ENCODE measurements around the gene RAI2.

The RAI2 gene

DNA sequence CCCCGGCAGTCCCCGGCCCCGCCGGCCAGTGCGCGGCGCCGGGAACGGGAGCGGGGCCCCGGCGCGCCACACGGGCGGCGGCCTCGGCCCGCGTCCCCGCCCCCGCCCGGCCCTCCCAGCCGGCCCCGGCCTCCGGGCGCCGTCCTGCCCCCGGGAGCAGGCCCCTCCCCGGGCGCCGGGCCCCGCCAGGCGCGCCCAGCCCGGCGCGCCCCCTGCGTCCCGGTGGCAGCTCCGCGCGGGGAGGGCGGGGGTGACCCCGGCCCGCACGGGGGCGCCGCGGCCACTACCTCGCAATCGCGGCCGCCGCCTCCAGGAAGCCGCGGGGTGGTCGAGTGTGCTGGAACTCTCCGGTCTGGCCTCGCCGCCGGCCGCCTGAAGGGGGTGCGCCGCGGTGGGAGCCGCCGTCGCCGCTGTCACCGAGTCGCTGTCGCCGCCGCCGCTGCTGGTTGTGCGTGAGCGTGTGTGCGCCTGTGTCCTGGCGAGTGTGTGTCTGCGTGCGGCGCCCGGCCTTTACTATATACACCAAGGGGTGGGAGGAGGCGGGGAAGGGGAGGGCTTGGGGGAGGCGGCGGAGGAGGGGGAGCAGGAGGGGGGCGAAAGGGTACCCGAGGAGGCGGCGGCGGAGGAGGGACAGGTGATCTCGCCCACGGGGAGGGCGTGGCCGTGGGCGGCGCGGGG, at the start of gene RAI2:
Gene RAI2 (minus strand): TSS at position 488 of the 678 bp plus-strand sequence. CDS start 59,288 bp downstream, outside the sequence.
- no peak for DNase-seq

DNA sequence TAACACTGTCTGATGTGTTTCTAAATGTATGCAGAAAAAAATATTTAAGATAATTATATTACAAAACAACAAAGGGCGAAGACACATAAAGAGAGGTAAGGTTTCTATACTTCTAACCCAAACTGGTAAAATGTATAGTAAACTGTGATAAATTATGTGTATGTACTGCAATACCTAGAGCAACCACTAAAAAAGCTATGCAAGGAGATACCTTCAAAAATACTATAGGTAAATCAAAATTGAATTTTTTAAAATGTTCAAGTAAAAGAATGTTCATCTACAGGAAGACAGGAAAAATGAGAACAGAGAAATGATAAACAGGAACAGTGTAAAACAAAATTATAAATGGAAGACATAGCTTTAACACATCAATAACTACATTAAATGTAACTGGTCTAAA, 27.3 kb upstream of the RAI2 start:
- no peak for DNase-seq

DNA sequence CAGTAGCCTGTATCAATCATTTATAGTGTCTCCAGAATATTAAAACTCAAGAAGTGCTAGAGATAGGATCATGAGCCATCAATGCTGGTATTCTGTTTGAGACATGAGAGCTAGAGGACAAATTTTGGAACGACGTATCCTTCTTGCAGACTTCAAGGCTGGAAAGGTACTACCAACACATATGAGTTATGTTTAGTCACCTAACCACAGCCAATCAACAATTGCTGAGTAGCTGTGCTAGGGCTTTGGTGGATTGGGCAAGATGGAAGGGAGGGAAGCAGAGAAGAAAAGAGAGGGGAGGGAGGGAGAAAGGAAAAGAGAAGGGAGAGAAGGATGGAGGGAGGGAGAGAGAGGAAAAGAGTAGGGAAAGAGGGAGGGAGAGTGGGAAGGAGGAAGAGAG, 21.6 kb upstream of the RAI2 start:
- DNase-seq, result no peak

DNA sequence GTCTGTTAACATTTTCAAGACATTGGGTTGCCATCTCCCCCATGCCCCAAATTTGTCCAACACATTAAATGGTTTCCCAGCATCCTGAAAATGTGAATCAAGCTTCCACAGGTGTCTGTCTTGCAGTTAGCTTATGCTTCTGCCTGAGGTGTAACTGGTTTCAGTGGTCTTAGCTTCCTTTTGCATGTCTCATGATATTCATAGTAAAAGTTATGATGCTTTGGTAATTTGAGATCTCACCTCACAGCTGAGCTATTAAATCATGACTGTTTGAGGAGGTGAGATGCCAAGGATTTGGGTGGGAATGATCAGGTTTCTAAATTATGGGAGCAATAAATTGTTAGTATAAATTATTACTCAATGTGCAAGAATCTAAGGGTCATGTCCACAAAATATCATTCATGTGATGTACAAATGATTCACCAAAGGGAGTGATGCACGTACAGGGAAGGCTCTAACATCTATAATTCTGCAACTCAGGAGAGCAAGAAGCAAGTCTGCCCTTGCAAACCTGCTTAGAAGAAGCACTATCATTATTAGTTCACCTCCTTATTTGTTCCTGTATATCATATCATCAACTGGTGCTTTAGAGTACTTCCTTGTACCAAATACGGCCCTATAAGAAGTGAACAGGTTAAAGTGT, 17.1 kb upstream of the RAI2 start:
- no peak for DNase-seq

DNA sequence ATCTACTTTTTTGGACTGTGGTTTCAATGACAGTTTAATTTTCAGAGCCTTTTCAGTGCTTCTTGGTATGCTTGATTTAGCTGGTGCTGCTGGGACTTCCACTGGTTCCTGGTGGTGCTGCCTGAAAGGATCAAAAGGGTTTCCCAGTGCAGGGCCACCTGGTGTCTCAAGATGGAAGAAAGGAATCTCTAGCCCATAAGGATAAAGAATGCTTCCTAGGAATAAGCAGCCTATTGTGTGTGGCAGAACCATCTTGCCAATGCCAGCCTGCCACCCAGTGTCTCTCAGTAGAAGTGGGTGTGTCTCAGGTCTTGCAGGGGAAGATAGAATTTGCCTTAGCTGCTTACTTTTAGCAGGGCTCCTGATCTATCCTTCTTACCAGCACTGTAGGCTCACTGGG, 15.0 kb upstream of the RAI2 start:
- no peak for DNase-seq

DNA sequence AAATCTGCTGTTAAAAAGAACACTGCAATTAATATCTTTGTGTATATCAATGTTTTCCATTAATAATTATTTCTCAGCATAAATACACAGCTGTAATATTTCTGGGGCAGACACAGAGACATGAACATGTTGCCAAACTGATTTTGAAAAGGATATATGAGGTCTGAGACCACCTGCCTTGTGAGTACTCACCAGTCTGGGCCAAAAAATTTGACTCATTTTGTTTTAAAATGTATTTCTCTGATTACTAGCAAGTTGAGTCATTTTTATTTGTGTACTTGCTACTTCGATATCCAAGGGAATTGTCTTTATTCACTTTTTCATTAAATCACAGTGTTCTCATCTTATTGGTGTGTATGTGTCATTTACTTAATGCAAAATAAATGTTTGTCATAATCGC, 8.5 kb upstream of the RAI2 start:
- no peak for DNase-seq

DNA sequence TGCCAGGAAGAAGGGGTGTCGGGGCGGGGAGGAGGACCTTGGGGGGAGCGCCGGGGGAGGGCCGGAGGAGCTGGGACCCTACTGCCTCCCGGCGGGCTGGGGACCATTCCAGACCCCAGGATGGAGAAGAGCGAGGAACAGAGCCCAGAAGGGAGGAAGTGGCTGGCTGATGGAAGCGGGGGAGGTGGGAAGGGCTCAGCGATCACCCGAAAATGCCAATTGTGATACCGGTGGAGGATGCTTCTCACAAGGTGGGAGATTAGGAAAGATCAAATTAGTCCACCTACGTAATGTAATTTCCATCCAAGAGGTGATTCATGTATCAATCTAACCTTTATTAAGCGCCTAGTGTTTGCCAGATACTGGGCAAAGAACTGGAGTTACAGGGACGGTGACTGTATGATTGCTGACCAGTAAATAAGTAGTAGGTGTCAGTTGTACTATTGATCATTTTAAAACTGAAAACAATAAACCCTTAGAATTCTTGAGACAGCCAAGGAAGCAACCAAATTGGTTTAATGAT, 452 bp upstream of the RAI2 start:
- no peak for DNase-seq

DNA sequence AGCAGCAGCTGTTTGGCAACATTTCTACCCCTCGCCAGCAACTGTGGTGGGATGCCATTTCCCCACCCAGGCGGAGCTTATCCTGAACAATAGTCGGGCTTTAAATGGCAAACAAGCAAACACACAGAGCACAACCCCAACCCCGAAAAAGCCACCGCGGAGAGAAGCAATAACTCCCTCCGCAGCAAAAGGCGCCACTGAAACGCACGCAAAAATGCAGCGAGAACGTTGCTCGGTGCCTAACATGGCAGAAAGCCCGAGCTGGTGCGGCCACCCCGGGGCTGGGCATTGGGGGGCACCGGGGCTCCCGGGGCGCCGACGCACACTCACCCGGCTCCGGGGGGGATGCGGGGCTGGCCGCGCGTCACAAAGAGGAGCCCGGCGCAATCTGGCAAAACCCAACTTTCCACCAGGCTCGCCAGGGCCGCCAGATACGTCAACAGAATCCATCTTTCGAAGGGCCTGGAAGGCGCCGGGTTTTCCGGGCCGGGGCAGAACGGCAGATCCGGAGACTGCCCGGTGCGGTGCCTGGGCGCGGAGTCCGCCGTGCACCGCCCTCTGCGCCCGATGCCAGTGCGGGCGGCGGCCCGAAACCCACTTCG, 818 bp downstream of the RAI2 start:
- DNase-seq, result no peak

DNA sequence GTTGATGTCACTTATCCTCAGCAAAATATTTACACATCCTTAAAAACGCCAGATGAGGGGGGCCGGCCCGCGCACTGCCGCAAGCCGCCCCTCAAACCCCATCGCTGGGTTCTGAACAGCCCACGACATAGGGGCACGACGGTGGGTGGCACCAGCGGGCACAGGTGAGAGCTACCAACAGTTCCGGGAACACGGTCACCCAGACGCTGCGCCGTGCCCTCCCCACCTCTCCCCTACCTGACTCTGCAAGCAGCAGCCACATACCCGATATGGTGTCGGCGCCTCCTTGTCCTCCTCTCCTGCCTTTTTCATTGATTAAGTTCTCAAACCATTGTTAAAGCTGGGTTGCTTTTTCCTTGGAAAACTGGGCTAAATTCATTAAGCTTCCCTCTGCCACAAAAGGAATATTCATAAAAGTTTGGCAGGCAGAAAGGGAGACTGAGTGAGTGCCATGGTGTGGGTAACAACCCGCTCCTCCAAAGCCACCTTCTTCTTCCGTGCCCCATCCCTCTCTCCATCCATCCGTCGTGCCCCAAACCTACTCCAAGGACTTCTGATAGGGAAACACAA, 1.4 kb downstream of the RAI2 start:
- DNase-seq, result no peak

DNA sequence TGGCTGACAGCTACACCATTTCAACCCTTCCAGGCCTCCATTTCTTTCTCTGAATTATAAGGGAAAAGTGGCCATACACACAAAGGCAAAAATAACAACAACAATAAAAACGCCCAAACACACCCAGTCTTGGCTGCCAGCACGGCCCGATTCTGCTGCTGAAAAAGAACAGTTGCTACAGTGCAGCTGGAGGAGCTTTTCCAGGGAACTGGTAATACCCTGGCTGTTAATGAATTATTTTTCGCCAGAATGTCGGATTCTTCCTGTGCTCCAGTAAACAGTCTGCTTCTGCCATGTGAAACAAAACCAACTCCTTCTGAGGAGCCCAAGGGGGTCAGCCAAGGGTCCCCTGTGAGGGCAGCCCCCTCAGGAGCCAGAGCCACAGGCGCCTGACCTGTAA, 6.6 kb downstream of the RAI2 start:
- DNase-seq, result no peak

DNA sequence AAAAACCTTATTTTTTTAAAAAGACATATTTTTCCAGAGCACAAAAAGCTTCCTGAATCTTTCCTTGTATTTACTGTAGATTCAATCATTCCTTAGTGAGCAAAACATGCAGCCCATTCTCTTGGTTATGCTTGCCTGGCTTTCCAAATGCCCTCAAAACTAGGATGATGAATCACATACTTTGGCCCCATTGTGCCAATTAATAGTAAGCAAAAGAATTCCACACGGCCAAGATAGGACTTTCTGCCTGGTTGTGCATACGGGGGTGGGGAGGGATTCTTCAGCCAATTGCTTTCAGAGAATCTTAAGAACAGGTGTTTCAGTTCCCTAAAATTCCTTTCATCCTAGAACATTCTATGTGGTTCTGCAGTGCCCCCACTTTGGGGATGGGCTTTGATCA, 7.0 kb downstream of the RAI2 start:
- DNase-seq, result no peak

DNA sequence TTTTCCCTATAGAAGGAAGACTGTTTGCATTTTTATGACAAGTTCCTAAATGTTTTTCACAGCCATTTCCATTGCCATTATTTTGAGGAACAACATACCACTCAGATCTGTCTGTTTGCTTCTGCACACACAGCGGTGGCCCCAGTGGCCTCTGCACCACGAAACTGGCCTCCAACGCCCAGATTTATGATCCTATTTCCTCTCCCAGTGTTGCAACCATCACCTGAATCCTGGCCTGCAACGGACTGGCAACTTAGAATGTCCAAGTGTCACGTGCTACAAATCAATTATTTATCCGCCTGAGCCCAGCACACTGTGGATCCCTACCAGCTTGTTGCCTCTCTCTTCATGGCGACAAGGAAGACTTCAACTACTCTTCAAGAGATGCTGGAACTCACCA, 9.2 kb downstream of the RAI2 start:
- no peak for DNase-seq

DNA sequence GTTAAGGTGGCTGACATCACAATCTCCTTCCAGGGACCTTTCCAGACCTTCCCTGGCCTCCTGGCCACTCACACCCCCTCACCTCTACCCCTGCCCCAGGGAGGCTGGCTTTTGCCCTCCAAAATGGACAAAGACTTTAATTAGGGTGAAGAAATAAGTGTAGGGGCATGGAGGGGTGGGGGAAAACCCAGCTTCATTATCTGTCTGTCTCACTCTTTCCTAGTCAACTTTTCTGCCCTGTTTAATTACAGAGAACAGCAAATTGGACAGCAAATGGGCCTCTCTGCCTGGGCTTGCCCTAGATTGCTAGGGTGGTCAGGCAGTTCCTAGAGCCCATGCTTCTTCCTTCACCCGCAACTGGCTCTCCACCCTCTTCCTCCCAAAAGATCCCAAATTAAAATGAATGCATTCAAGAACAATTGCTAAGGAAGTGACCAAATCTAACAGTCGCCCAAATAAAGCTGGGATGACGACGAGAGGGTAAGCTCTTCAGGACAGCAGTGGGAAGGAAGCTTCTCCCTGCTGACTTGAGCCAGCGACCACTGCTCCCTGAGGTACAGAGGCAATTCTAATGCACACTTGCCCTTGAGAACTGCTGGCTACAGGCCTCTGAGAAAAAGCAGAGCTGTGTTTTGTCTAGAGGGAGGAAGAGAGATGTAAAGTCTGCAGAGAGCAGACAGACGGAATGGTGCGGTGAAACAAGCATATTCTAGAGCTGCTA, 12.4 kb downstream of the RAI2 start:
- DNase-seq, result no peak

DNA sequence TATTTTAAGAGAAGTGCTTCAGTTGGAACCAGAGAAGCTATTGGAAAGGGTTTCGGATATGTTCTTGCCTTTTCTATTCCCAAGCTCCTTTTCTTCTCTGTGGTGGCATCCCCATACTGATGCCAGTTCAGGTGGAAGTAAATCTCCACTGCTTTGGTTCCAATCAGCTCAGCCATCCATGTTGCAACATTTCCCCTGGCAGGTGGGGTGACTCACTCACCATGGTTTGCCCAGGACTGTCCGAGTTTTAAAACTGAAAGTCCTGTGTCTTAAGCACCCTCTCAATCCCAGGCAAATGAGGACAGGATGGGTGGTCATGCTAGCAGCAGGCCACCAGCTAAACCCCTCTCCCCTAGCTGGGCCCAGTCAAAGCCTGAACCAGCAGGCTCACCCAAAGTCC, 15.1 kb downstream of the RAI2 start:
- no peak for DNase-seq

DNA sequence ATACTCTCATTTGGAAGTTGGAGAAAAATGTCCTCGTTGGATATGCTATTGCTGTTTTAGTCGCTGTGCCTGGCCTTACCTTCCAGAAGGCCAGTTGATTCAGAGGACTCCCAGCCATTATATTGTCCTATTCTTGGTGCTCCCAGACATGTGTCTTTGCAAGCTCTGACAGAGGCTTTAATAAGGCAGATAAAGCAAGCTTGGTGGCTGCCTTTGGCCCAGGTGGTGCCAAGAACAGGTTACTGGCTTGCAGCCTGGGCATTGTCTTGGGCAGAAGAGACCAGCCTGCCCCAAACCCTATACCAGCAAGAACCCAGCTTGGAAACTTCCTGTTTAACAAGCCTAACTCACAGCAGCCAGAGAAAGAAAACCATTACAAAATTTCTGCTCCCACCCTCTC, 16.9 kb downstream of the RAI2 start:
- no peak for DNase-seq

DNA sequence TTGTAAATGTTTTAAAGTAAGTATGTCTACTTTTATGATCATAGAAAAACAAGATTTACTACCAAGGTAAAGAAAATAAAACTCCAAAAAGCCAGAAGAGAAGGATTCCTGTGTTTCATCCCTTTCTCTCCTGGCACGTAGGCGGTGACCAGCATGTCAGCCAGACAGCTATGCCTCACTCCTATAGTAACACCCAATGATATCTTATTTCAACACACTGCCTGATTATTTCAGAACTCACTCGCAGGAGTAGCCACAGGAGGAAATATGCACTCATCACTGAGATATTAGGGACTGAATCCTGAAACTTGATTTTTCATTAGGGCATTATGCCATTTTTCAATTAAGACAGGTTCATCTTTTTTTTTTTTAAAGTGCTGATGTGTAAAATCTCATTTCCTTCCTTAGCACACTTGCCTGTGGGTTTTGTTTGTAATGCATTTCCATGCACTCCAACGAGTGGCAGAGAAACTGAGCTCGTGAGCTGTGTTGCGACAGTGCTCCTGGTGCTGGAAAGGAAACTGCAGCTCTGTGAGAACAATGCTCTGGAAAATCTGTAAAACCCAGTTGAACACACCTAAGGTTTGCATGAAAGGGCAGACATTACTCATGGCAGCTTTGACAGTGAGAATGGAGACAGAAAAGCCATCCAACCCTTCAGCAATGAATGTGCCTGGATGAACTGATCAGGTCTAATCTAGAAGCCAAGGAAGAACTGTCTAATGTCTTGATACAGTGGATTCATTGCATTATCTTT, 18.2 kb downstream of the RAI2 start:
- DNase-seq, result no peak

DNA sequence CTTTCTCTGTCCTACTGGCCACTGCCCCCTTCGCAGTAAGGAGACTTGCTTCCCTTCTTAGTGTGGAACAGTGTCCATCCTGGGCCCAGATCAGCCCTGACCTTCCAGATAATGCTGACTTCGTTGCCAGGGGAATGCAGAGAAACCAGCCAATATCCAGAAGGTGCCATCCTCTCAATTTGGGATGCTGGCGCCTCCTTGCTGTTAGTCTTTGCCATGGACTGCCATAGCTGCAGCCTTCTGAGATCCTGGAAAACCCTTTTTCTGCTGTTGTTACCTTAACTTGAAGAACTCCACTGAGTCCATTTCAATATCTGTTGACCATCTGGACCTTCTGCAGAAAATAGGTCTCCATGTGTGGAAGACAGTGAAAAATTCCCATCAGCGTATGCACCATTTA, 21.8 kb downstream of the RAI2 start:
- no peak for DNase-seq

DNA sequence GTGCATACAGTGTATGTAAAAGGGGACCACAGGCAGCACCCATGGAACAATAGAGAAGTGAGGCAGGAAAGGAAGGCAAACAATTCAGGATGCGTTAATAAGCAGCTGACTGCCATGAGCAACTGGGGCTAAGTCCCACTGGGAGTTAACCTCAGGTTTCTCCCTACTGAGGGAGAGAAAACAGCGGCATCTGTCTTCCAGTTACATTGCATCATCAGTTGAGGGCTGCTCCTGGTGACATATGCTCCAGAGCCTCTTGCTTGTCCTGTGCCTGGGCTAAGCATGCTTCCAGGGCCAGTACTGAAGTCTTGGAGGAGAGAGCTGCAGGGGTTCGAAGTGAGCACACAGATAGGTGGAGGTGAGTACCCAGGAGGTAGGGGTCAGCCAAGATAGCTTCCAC, 24.3 kb downstream of the RAI2 start:
- no peak for DNase-seq

DNA sequence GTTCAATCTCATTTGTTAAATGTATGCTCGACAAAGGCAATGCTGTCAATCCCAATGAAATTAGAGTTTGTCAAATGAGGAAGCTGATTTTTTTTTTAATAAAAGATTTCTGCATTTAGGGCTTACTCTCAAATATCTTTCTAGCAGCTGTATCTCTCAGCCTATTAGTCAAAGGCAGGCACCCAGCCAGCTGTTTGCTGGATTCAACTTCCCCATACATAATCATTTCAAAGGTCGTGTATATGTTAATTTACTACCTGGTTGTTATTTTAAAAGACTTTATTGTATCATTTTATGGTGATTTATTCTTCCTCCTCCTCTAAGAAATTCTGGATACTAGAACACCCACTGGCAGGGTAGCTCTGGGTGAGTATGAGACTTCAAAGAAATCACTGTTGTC, 27.1 kb downstream of the RAI2 start:
- no peak for DNase-seq

DNA sequence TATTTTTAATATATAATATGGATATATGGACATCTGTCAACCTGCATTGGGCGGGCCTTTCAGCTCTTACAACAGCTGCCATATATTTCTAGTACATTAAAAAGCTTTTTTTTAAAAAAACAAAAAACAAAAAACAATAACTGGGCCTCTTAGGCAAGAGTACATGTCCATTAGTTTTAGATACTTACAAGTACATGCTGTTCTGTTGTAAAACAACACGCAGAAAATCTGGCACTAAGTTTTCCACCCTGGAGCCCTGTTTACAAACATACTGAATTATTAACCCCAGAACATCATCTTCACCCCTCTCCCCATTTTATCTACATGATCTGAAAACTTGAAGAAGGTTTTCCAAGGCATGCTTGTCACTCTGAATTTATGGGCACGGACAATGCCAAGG, 29.8 kb downstream of the RAI2 start:
- no peak for DNase-seq

DNA sequence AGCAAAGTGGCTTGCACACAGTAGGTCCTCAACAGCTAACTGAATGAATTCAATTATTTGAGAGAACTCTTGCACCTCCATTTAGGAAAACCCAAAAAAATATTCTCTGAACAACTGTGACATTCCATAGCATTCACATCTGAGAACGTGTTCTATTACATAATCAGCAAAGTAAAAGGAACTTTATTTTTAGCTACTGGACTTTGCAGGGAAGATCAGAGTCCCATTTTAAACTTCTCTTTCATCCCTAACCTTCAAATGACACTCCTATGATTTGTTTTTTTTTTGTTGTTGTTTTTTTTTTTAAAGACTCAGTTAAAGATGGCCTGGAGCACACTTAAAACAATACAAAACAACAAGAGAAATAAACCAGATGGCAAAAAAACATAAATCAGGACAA, 30.9 kb downstream of the RAI2 start:
- no peak for DNase-seq

DNA sequence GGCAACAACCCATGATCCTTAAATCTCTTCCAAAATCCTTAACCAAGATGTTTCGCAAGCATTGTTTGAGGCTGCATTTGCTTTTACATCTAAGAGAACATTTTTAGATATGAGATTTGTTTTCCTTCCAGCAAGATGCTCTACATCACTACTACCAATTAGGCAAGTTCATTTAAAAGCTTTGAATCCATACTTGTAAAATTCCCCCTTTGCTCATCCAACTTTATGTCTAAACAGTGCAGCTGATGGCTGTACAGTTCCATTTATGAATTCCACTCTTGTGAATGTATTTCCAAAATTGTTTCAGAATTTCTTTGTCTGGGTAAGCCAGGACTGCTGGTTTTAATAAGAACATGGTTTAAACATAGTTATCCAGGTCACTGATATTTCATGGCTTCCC, 31.5 kb downstream of the RAI2 start:
- no peak for DNase-seq

DNA sequence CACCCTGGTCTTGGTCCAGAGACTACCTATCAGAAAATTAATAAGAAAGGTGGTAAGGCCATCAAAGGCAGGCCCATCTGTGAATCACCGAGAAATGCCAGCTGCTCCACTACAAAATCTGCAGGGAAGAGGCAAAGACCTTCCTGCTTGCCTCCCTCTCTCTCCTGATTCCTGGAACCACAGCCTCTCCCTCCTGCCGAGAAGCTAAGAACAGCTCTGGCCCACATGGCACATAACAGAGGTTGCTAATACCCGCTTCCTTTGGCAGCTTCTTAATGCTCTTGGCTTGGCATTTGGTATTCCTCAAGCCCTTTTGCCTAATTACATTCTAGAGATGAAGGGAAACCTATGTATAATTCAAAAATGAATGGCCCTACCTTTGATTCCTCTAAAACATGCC, 32.9 kb downstream of the RAI2 start:
- DNase-seq, result no peak

All from SW 1271 (cell line).